GM12875 (cell line): ENCODE results near the gene CTNNB1.

Experiments
- H3K4me3 ChIP-seq: one replicate; pipeline ENCODE4 v1.5.1; 2011; ENCODE audit warnings: low read depth, low read length, control low read depth
- CTCF ChIP-seq: IDR thresholded peaks from 2 replicates; pipeline ENCODE4 v1.5.1; 2011; ENCODE audit warnings: low read depth, mild to moderate bottlenecking, control low read depth, inconsistent platforms, low read length, moderate library complexity, borderline replicate concordance; ENCODE audit not compliant: insufficient read depth

Gene CTNNB1

DNA sequence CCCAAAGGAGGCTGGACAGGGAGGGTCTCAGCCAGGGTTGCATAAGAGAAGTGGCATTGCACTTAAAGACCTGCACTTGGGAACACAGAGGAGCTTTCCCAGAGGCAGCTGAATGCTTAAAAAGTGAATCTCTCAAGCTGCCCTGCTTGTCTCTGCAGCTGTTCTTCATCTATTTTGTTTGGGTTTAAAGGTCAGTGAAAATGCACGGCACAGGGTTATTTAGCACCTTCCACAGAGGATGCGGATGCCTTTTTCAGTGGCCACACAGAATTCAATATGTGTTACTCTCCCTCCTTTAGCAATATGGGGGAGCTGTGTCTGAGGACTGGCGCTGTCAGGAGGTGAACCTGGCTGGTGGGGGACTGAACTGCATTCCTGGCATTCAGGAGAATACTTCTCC lies 22.7 kb upstream of the CTNNB1 start:
- H3K4me3 ChIP-seq = no peak overlapping the region
- TF ChIP-seq CTCF = no peak

DNA sequence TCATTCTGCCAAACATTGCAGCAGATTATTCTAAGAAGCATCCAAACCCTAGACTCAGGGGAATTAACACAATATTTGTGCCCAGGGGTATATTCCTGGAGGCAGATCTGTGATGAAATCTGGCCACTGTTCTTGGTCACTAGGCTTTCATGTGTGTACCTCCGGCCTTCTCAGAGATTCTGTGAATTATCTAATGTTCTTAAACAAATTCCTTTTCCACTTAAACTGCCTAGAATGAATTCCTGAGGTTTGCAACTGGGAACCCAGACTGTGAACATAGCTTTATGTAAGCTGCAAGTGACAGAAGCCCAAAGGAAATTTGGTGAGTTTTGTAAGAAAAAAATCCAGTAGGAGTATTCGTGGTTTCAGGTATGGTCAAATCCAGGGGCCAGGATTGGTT lies 20.7 kb upstream of the CTNNB1 start:
- no peak overlapping the region for H3K4me3 ChIP-seq
- no peak for TF ChIP-seq CTCF

DNA sequence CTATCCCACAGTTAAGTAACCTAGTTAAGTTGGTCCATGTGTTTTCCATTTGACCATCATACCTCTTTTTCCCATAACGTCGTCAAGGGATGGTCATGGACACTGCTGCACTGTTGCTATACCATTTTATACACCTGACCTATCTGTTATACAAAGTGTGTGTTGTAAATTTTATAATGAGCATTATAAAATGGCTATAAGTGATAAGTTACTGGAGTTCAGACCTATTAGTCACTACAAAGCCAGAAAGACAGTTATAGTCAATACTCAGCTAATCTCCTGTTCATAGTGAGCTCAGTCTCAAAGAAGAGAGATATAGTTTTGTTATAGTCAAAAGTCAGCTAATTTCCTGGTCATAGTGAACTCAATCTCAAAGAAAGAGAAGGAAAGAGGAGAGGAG lies 18.9 kb upstream of the CTNNB1 start:
- TF ChIP-seq CTCF = no peak

GRCh38 chr3:41182504-41183059 lies 16.7 kb upstream of the CTNNB1 start:
- no peak overlapping the region for H3K4me3 ChIP-seq
- no peak for TF ChIP-seq CTCF

More for the DNA sequence above, 18.9 kb upstream of the CTNNB1 start:
- H3K4me3 ChIP-seq = no peak overlapping the region

- TF ChIP-seq CTCF = no peak
- no peak overlapping the region for H3K4me3 ChIP-seq
Observed at GRCh38 chr3:41184394-41184793, 14.9 kb upstream of the CTNNB1 start.

DNA sequence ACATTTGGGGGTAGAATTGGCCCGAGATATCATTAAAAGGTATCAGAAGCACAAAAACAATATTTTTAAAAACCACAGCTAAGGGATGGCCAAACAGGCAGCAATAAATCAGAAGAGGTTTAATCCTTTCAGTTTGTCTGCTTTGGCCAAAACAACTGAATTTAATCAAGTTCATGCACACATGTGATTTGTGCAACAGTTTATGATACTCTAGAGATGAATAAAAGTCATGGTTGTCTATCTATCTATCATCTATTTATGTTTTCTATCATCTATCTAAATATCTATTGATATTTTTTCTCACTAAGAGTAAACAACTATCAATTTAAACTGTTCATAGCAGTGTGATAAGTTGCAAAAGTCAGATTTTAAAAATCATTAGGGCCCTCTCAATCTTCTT lies 13.0 kb upstream of the CTNNB1 start:
- TF ChIP-seq CTCF = no peak
- no peak overlapping the region for H3K4me3 ChIP-seq

GRCh38 chr3:41188306-41188705 lies 11.0 kb upstream of the CTNNB1 start:
- H3K4me3 ChIP-seq = no peak overlapping the region
- no peak for TF ChIP-seq CTCF
